Stimulated activated naive B cell treated with anti-CD40 and anti-IgM and Interleukin-4, amounts not matched to agents 10 μg/mL and 1 μg/mL and 100 μg/mL, for 72 hours (primary cell): ENCODE data around the gene AOPEP.
A peak's percentile ranks its signal among the peaks of the same experiment; 100 is the strongest.
"Not testable (repeated sequence)": the region's sequence is repeated elsewhere in the genome, so short reads cannot be mapped to it uniquely, and the experiment has no call there.

Experiments used
- ATAC-seq, 2 donors: fragments of 150-1000 bp; cut with Tn5 transposase; replicated peaks; 2 replicates each; pipeline ENCODE4 v1.10.0; 2021; ENCODE audit warnings: moderate library complexity in 1 of 2
- DNase-seq: peaks from one replicate; pipeline ENCODE4 v3.0.0; 2021
- H3K27ac Mint-ChIP-seq: one replicate; pipeline ENCODE4 v1.8.0; 2022; ENCODE audit warnings: mild to moderate bottlenecking, mixed read lengths
- H3K27me3 Mint-ChIP-seq, 2 donors: one replicate each; pipeline ENCODE4 v1.8.0; 2022; ENCODE audit warnings: mixed read lengths in 2 of 2
- H3K36me3 Mint-ChIP-seq, 2 donors: one replicate each; pipeline ENCODE4 v1.8.0; 2022; ENCODE audit warnings: mixed read lengths in 2 of 2, mild to moderate bottlenecking in 1 of 2
- H3K4me1 Mint-ChIP-seq, 2 donors: one replicate each; pipeline ENCODE4 v1.8.0; 2022; ENCODE audit warnings: mixed read lengths in 2 of 2, mild to moderate bottlenecking in 1 of 2
- H3K4me3 Mint-ChIP-seq, 2 donors: one replicate each; pipeline ENCODE4 v1.8.0; 2022; ENCODE audit warnings: mild to moderate bottlenecking in 2 of 2, mixed read lengths in 2 of 2, moderate library complexity in 1 of 2
- H3K9me3 Mint-ChIP-seq, 2 donors: one replicate each; pipeline ENCODE4 v1.8.0; 2022; ENCODE audit warnings: mixed read lengths in 2 of 2, mild to moderate bottlenecking in 1 of 2

The AOPEP gene

GRCh38 chr9:94938384-94938783 lies 211.9 kb downstream of the AOPEP start:
- ATAC-seq (no peak), DNase-seq (no peak)
- H3K4me3 Mint-ChIP-seq, result no peak overlapping the region
- no peaks in the 10 kb centered on the region for H3K27me3 Mint-ChIP-seq
- H3K36me3 Mint-ChIP-seq, result peaks cover 6 to 36% of the 10 kb centered on the region in 2 donors
- no peak overlapping the region for H3K27ac Mint-ChIP-seq
- peaks cover 6 to 12% of the 10 kb centered on the region in 2 donors for H3K4me1 Mint-ChIP-seq
- peaks cover 0 to 5% of the 10 kb centered on the region in 2 donors for H3K9me3 Mint-ChIP-seq

- not testable (repeated sequence) for H3K4me3 Mint-ChIP-seq, ATAC-seq, H3K9me3 Mint-ChIP-seq, DNase-seq, H3K27ac Mint-ChIP-seq, H3K27me3 Mint-ChIP-seq
- Mint-ChIP-seq H3K36me3 (peaks cover 6 to 30% of the 10 kb centered on the region in 2 donors), H3K4me1 (peaks cover 6 to 12% of the 10 kb centered on the region in 2 donors)
Measured at GRCh38 chr9:94940296-94940695, 213.8 kb downstream of the AOPEP start.

GRCh38 chr9:94941211-94941875 lies 214.8 kb downstream of the AOPEP start:
- Mint-ChIP-seq H3K4me3 (no peak overlapping the region), H3K36me3 (peaks cover 6 to 27% of the 10 kb centered on the region in 2 donors), H3K27me3 (no peaks in the 10 kb centered on the region), H3K9me3 (peaks cover 0 to 5% of the 10 kb centered on the region in 2 donors), H3K4me1 (peaks cover 6 to 12% of the 10 kb centered on the region in 2 donors), H3K27ac (no peak overlapping the region)
- no peak for ATAC-seq
- no peak for DNase-seq

GRCh38 chr9:94944626-94945025 lies 218.1 kb downstream of the AOPEP start:
- H3K9me3 Mint-ChIP-seq, result no peaks in the 10 kb centered on the region
- DNase-seq (no peak), ATAC-seq (no peak)
- no peaks in the 10 kb centered on the region for H3K27me3 Mint-ChIP-seq
- H3K4me3 Mint-ChIP-seq, result no peak overlapping the region
- peaks cover 2 to 28% of the 10 kb centered on the region in 2 donors for H3K36me3 Mint-ChIP-seq
- H3K4me1 Mint-ChIP-seq, result peaks cover 3 to 6% of the 10 kb centered on the region in 2 donors
- no peak overlapping the region for H3K27ac Mint-ChIP-seq

- Mint-ChIP-seq H3K27ac (no peak overlapping the region), H3K9me3 (no peaks in the 10 kb centered on the region), H3K4me1 (peaks cover 3 to 10% of the 10 kb centered on the region in 2 donors), H3K36me3 (peaks cover 5 to 28% of the 10 kb centered on the region in 2 donors), H3K27me3 (no peaks in the 10 kb centered on the region), H3K4me3 (no peak overlapping the region)
- ATAC-seq, result no peak
- DNase-seq, result no peak
Measured at GRCh38 chr9:94945197-94946144, 219.0 kb downstream of the AOPEP start.

GRCh38 chr9:94946256-94946655 lies 219.8 kb downstream of the AOPEP start:
- H3K36me3 Mint-ChIP-seq, result peaks cover 8 to 25% of the 10 kb centered on the region in 2 donors
- H3K9me3 Mint-ChIP-seq, result no peaks in the 10 kb centered on the region
- no peaks in the 10 kb centered on the region for H3K27me3 Mint-ChIP-seq
- H3K4me3 Mint-ChIP-seq, result no peak overlapping the region
- no peak for ATAC-seq
- H3K27ac Mint-ChIP-seq, result no peak overlapping the region
- no peak for DNase-seq
- H3K4me1 Mint-ChIP-seq, result peaks cover 6 to 11% of the 10 kb centered on the region in 2 donors

GRCh38 chr9:94948567-94949235 lies 222.2 kb downstream of the AOPEP start:
- no peak overlapping the region for H3K27ac Mint-ChIP-seq
- no peak overlapping the region for H3K4me3 Mint-ChIP-seq
- ATAC-seq (no peak), DNase-seq (no peak)
- peaks cover 8 to 20% of the 10 kb centered on the region in 2 donors for H3K36me3 Mint-ChIP-seq
- peaks cover 15 to 26% of the 10 kb centered on the region in 2 donors for H3K4me1 Mint-ChIP-seq
- no peaks in the 10 kb centered on the region for H3K27me3 Mint-ChIP-seq
- no peaks in the 10 kb centered on the region for H3K9me3 Mint-ChIP-seq

GRCh38 chr9:94949370-94949769 lies 222.9 kb downstream of the AOPEP start:
- H3K4me3 Mint-ChIP-seq, result no peak overlapping the region

GRCh38 chr9:94950040-94950578 lies 223.6 kb downstream of the AOPEP start:
- Mint-ChIP-seq H3K27ac (no peak overlapping the region), H3K9me3 (no peaks in the 10 kb centered on the region), H3K4me3 (no peak overlapping the region), H3K36me3 (peaks cover 7 to 22% of the 10 kb centered on the region in 2 donors), H3K27me3 (no peaks in the 10 kb centered on the region), H3K4me1 (peaks cover 15 to 26% of the 10 kb centered on the region in 2 donors)
- no peak for ATAC-seq
- no peak for DNase-seq

More at GRCh38 chr9:94949370-94949769, 222.9 kb downstream of the AOPEP start:
- no peak for ATAC-seq
- no peaks in the 10 kb centered on the region for H3K9me3 Mint-ChIP-seq
- H3K27me3 Mint-ChIP-seq, result no peaks in the 10 kb centered on the region
- H3K4me1 Mint-ChIP-seq, result peaks cover 15 to 26% of the 10 kb centered on the region in 2 donors
- H3K36me3 Mint-ChIP-seq, result peaks cover 8 to 20% of the 10 kb centered on the region in 2 donors
- no peak overlapping the region for H3K27ac Mint-ChIP-seq
- no peak for DNase-seq

GRCh38 chr9:94950579-94951323 lies 224.3 kb downstream of the AOPEP start:
- Mint-ChIP-seq H3K27me3 (no peaks in the 10 kb centered on the region), H3K9me3 (no peaks in the 10 kb centered on the region), H3K36me3 (peaks cover 11 to 24% of the 10 kb centered on the region in 2 donors), H3K4me3 (no peak overlapping the region), H3K27ac (no peak overlapping the region), H3K4me1 (peaks cover 15 to 26% of the 10 kb centered on the region in 2 donors)
- ATAC-seq, result no peak
- no peak for DNase-seq

GRCh38 chr9:94951324-94952135 lies 225.0 kb downstream of the AOPEP start:
- DNase-seq, result no peak
- peaks cover 19 to 29% of the 10 kb centered on the region in 2 donors for H3K36me3 Mint-ChIP-seq
- H3K27ac Mint-ChIP-seq, result no peak overlapping the region

GRCh38 chr9:94952565-94953373 lies 226.3 kb downstream of the AOPEP start:
- Mint-ChIP-seq H3K9me3 (no peaks in the 10 kb centered on the region), H3K27me3 (no peaks in the 10 kb centered on the region), H3K4me1 (peaks cover 15 to 26% of the 10 kb centered on the region in 2 donors), H3K27ac (no peak overlapping the region), H3K4me3 (no peak overlapping the region), H3K36me3 (peaks cover 28 to 37% of the 10 kb centered on the region in 2 donors)
- DNase-seq (no peak), ATAC-seq (peak; percentile 86 to 91)

More at GRCh38 chr9:94951324-94952135, 225.0 kb downstream of the AOPEP start:
- Mint-ChIP-seq H3K9me3 (no peaks in the 10 kb centered on the region), H3K4me1 (peaks cover 15 to 26% of the 10 kb centered on the region in 2 donors), H3K27me3 (no peaks in the 10 kb centered on the region), H3K4me3 (no peak overlapping the region)
- no peak for ATAC-seq
